GM21381 (cell line): Measurements from ENCODE around the gene PLCB1.
"Not testable (repeated sequence)": the region's sequence is repeated elsewhere in the genome, so short reads cannot be mapped to it uniquely, and the experiment has no call there.

Experiments used
- ATAC-seq: cut with Tn5 transposase; IDR thresholded peaks from one replicate; pipeline ENCODE4 v1.9.1; 2021; ENCODE audit warnings: mild to moderate bottlenecking, moderate library complexity; ENCODE audit not compliant: unreplicated experiment

Gene PLCB1

GRCh38 chr20:8363970-8364733, 232.1 kb downstream of the PLCB1 start:
- ATAC-seq, result no peak

- ATAC-seq, result no peak
Measured at GRCh38 chr20:8364734-8365078, 232.6 kb downstream of the PLCB1 start.

- no peak for ATAC-seq
Measured at GRCh38 chr20:8365634-8366033, 233.6 kb downstream of the PLCB1 start.

GRCh38 chr20:8366303-8366923, 234.3 kb downstream of the PLCB1 start:
- ATAC-seq, result no peak

- ATAC-seq, result no peak
Measured at GRCh38 chr20:8367689-8368088, 235.6 kb downstream of the PLCB1 start.

- ATAC-seq, result no peak
Measured at GRCh38 chr20:8368670-8369069, 236.6 kb downstream of the PLCB1 start.

GRCh38 chr20:8369311-8369710, 237.2 kb downstream of the PLCB1 start:
- no peak for ATAC-seq

GRCh38 chr20:8370774-8371173, 238.7 kb downstream of the PLCB1 start:
- no peak for ATAC-seq

- ATAC-seq, result no peak
Measured at GRCh38 chr20:8372824-8373380, 240.8 kb downstream of the PLCB1 start.

GRCh38 chr20:8373579-8373978, 241.5 kb downstream of the PLCB1 start:
- ATAC-seq, result no peak

GRCh38 chr20:8375898-8376297, 243.8 kb downstream of the PLCB1 start:
- ATAC-seq, result no peak

GRCh38 chr20:8376940-8377339, 244.9 kb downstream of the PLCB1 start:
- ATAC-seq, result no peak

GRCh38 chr20:8379125-8379524, 247.1 kb downstream of the PLCB1 start:
- ATAC-seq, result not testable (repeated sequence)

GRCh38 chr20:8385247-8385646, 253.2 kb downstream of the PLCB1 start:
- ATAC-seq, result no peak

- no peak for ATAC-seq
Measured at GRCh38 chr20:8386991-8387390, 254.9 kb downstream of the PLCB1 start.

- ATAC-seq, result no peak
Measured at GRCh38 chr20:8388141-8388540, 256.1 kb downstream of the PLCB1 start.

- ATAC-seq, result no peak
Measured at GRCh38 chr20:8388707-8389106, 256.6 kb downstream of the PLCB1 start.

- no peak for ATAC-seq
Measured at GRCh38 chr20:8389381-8390036, 257.4 kb downstream of the PLCB1 start.

- ATAC-seq, result no peak
Measured at GRCh38 chr20:8390037-8390433, 258.0 kb downstream of the PLCB1 start.

- ATAC-seq, result no peak
Measured at GRCh38 chr20:8390500-8390899, 258.4 kb downstream of the PLCB1 start.

- ATAC-seq, result no peak
Measured at GRCh38 chr20:8393381-8393780, 261.3 kb downstream of the PLCB1 start.
